SK-N-SH treated with all-trans-retinoic acid at 6 μM for 48 hours (cell line): ENCODE data around the gene NAA38.
"Not testable (repeated sequence)": the region's sequence is repeated elsewhere in the genome, so short reads cannot be mapped to it uniquely, and the experiment has no call there.

Source experiments
- ATAC-seq: fragments of 200-7000 bp; cut with Tn5 transposase; 3 replicates; pipeline ENCODE4 v1.9.1; 2020; ENCODE audit warnings: mild to moderate bottlenecking, moderate library complexity
- ARNTL ChIP-seq: fragments of 450-650 bp; formaldehyde crosslinking; IDR thresholded peaks from 2 replicates; pipeline ENCODE4 v1.5.0; 2020; ENCODE audit warnings: low read depth, mild to moderate bottlenecking, moderate library complexity, borderline replicate concordance
- BACH2 ChIP-seq: fragments of 250-450 bp; sonication (Bioruptor Pico); IDR thresholded peaks from 2 replicates; pipeline ENCODE4 v1.9.0; 2021; ENCODE audit warnings: mild to moderate bottlenecking, borderline replicate concordance
- CREB5 ChIP-seq: fragments of 250-450 bp; sonication (Bioruptor Pico); IDR thresholded peaks from 2 replicates; pipeline ENCODE4 v1.5.1; 2020; ENCODE audit warnings: low read depth, mild to moderate bottlenecking, moderate library complexity
- CSDC2 ChIP-seq: fragments of 250-450 bp; sonication (Bioruptor Pico); IDR thresholded peaks from 2 replicates; pipeline ENCODE4 v1.5.0; 2020; ENCODE audit warnings: mild to moderate bottlenecking, moderate library complexity
- CSRNP3 ChIP-seq: fragments of 250-450 bp; sonication (Bioruptor Pico); IDR thresholded peaks from 2 replicates; pipeline ENCODE4 v1.5.1; 2021; ENCODE audit warnings: mild to moderate bottlenecking, moderate library complexity
- ESRRG ChIP-seq: fragments of 250-450 bp; sonication (Bioruptor Pico); IDR thresholded peaks from 2 replicates; pipeline ENCODE4 v1.6.1; 2021; ENCODE audit warnings: mild to moderate bottlenecking
- GLIS3 ChIP-seq: fragments of 250-450 bp; sonication (Bioruptor Pico); IDR thresholded peaks from 2 replicates; pipeline ENCODE4 v1.5.0; 2020; ENCODE audit warnings: mild to moderate bottlenecking, moderate library complexity
- ISL1 ChIP-seq: fragments of 250-450 bp; sonication (Bioruptor Pico); IDR thresholded peaks from 2 replicates; pipeline ENCODE4 v2.1.2; 2022; ENCODE audit warnings: mild to moderate bottlenecking, moderate library complexity
- OSR1 ChIP-seq: fragments of 250-450 bp; sonication (Bioruptor Pico); IDR thresholded peaks from 2 replicates; pipeline ENCODE4 v1.8.0; 2022; ENCODE audit warnings: moderate library complexity, mild to moderate bottlenecking, inconsistent platforms
- PATZ1 ChIP-seq: fragments of 250-450 bp; sonication (Bioruptor Pico); IDR thresholded peaks from 2 replicates; pipeline ENCODE4 v1.8.0; 2020; ENCODE audit warnings: mild to moderate bottlenecking, moderate library complexity, borderline replicate concordance
- POU6F1 ChIP-seq: fragments of 250-450 bp; sonication (Bioruptor Pico); IDR thresholded peaks from 2 replicates; pipeline ENCODE4 v1.8.0; 2021; ENCODE audit warnings: low read depth, mild to moderate bottlenecking, moderate library complexity, borderline replicate concordance
- PPARA ChIP-seq: fragments of 250-450 bp; sonication (Bioruptor Pico); IDR thresholded peaks from 2 replicates; pipeline ENCODE4 v1.5.0; 2020; ENCODE audit warnings: mild to moderate bottlenecking, borderline replicate concordance
- RARB ChIP-seq: fragments of 250-450 bp; sonication (Bioruptor Pico); IDR thresholded peaks from 2 replicates; pipeline ENCODE4 v1.8.0; 2021; ENCODE audit warnings: mild to moderate bottlenecking, moderate library complexity
- SNAI2 ChIP-seq: fragments of 250-450 bp; sonication (Bioruptor Pico); IDR thresholded peaks from 2 replicates; pipeline ENCODE4 v1.5.0; 2020; ENCODE audit warnings: mild to moderate bottlenecking, moderate library complexity
- TCF4 ChIP-seq: fragments of 250-450 bp; sonication (Bioruptor Pico); IDR thresholded peaks from 2 replicates; pipeline ENCODE4 v1.8.0; 2021; ENCODE audit warnings: mild to moderate bottlenecking, moderate library complexity, borderline replicate concordance
- TOX ChIP-seq: fragments of 250-450 bp; sonication (Bioruptor Pico); IDR thresholded peaks from 2 replicates; pipeline ENCODE4 v1.8.0; 2021; ENCODE audit warnings: mild to moderate bottlenecking, moderate library complexity, borderline replicate concordance
- ZC3H10 ChIP-seq: fragments of 250-450 bp; sonication (Bioruptor Pico); IDR thresholded peaks from 2 replicates; pipeline ENCODE4 v1.5.1; 2021; ENCODE audit warnings: mild to moderate bottlenecking, moderate library complexity
- ZFP3 ChIP-seq: fragments of 250-450 bp; sonication (Bioruptor Pico); IDR thresholded peaks from 2 replicates; pipeline ENCODE4 v1.5.0; 2020; ENCODE audit warnings: mild to moderate bottlenecking, moderate library complexity
- ZNF565 ChIP-seq: fragments of 450-650 bp; formaldehyde crosslinking; conservative IDR thresholded peaks from 2 replicates; pipeline ENCODE4 v1.5.0; 2020; ENCODE audit warnings: low read depth, mild to moderate bottlenecking, moderate library complexity
- ZNF70 ChIP-seq: fragments of 450-650 bp; formaldehyde crosslinking; IDR thresholded peaks from 2 replicates; pipeline ENCODE4 v1.5.0; 2020; ENCODE audit warnings: mild to moderate bottlenecking, moderate library complexity

NAA38 gene

GRCh38 chr17:7817643-7817964 is 39.8 kb downstream of the NAA38 start:
- no peak for ATAC-seq
- TF ChIP-seq PPARA (CRISPR knock-in tag) (no peak), POU6F1 (CRISPR knock-in tag) (no peak)

GRCh38 chr17:7816926-7817642 is 40.3 kb downstream of the NAA38 start:
- ATAC-seq = no peak
- TF ChIP-seq TOX (CRISPR knock-in tag) = no peak
- no peak for TF ChIP-seq ZC3H10 (CRISPR knock-in tag)
- no peak for TF ChIP-seq ZNF565 (CRISPR knock-in tag)
- TF ChIP-seq GLIS3 (CRISPR knock-in tag) = no peak
- no peak for TF ChIP-seq RARB (CRISPR knock-in tag)
- TF ChIP-seq BACH2 (CRISPR knock-in tag) = no peak
- TF ChIP-seq ZFP3 = no peak
- no peak for TF ChIP-seq ESRRG (CRISPR knock-in tag)
- no peak for TF ChIP-seq OSR1
- TF ChIP-seq PATZ1 (CRISPR knock-in tag) = no peak
- TF ChIP-seq TCF4 = no peak
- TF ChIP-seq CSDC2 = no peak
- no peak for TF ChIP-seq ARNTL (CRISPR knock-in tag)
- TF ChIP-seq CSRNP3 (CRISPR knock-in tag) = no peak
- TF ChIP-seq ZNF70 (CRISPR knock-in tag) = no peak
- no peak for TF ChIP-seq ISL1 (CRISPR knock-in tag)

GRCh38 chr17:7814969-7815368 is 42.4 kb downstream of the NAA38 start:
- TF ChIP-seq SNAI2 (no peak), TCF4 (no peak), GLIS3 (CRISPR knock-in tag) (no peak)
- no peak for ATAC-seq

GRCh38 chr17:7811251-7811650 is 46.1 kb downstream of the NAA38 start:
- ATAC-seq = no peak
- TF ChIP-seq PPARA (CRISPR knock-in tag) (no peak), TCF4 (no peak), CREB5 (no peak), ZFP3 (no peak), ZNF565 (CRISPR knock-in tag) (no peak), TOX (CRISPR knock-in tag) (no peak), BACH2 (CRISPR knock-in tag) (no peak), ZC3H10 (CRISPR knock-in tag) (no peak), ISL1 (CRISPR knock-in tag) (no peak)

- ATAC-seq = not testable (repeated sequence)
Observed at GRCh38 chr17:7809791-7810343, 47.5 kb downstream of the NAA38 start.
